ENCODE measurements around the gene CSKMT. TPM values are rescaled to one million over a fixed set of nuclear protein-coding genes. Genes with fewer than 3 reads are reported as not detected.

Gene CSKMT
- total RNA-seq, 2 donors from 2014 or later, result 29.9 to 39.4 TPM

GRCh38 chr11:62621027-62621566, 44.0 kb upstream of the CSKMT start:
- peaks cover 30% of the 10 kb centered on the region for H3K36me3 Mint-ChIP-seq (ENCODE audit: low read depth)
- H3K27me3 Mint-ChIP-seq (ENCODE audit: insufficient read depth), result no peaks in the 10 kb centered on the region

GRCh38 chr11:62621567-62622470, 43.3 kb upstream of the CSKMT start, which contains the start of gene B3GAT3:
Gene B3GAT3, minus strand, starts transcription at chr11:62621986. Its CDS starts 39 bp downstream, at chr11:62621947.
- Histone ChIP-seq H3K36me3 (ENCODE audit: control insufficient read depth, insufficient read depth, low read length) (peaks cover 26% of the 10 kb centered on the region), H3K4me3 (ENCODE audit: low read length) (peak within 1 kb of the TSS; percentile 91), H3K27me3 (ENCODE audit: control insufficient read depth, insufficient read depth, low read length, poor library complexity, severe bottlenecking) (no peaks in the 10 kb centered on the region), H3K4me1 (ENCODE audit: control insufficient read depth, insufficient read depth, low read length) (no peaks in the 10 kb centered on the region), H3K9me3 (ENCODE audit: control insufficient read depth, low read length) (no peaks in the 10 kb centered on the region), H3K9ac (ENCODE audit: extremely low read depth, low read length, poor library complexity, severe bottlenecking) (peak within 1 kb of the TSS; percentile 68), H3K27ac (ENCODE audit: low read depth, low read length) (peak within 1 kb of the TSS; percentile 74)
- H3K27ac Mint-ChIP-seq, result peak within 1 kb of the TSS; percentile 95
- no peaks in the 10 kb centered on the region for H3K27me3 Mint-ChIP-seq (ENCODE audit: insufficient read depth)
- 3 to 7% methylated on average over 31 to 77 of the region's 77 CpGs for WGBS, 2 experiments (ENCODE audit: insufficient coverage in 1 of 2, insufficient read length in 1 of 2)
- H3K9me3 Mint-ChIP-seq, result no peaks in the 10 kb centered on the region
- peak within 1 kb of the TSS; percentile 77 for H3K4me3 Mint-ChIP-seq
- peaks cover 13% of the 10 kb centered on the region for H3K4me1 Mint-ChIP-seq
- TF ChIP-seq, protein P1, sequence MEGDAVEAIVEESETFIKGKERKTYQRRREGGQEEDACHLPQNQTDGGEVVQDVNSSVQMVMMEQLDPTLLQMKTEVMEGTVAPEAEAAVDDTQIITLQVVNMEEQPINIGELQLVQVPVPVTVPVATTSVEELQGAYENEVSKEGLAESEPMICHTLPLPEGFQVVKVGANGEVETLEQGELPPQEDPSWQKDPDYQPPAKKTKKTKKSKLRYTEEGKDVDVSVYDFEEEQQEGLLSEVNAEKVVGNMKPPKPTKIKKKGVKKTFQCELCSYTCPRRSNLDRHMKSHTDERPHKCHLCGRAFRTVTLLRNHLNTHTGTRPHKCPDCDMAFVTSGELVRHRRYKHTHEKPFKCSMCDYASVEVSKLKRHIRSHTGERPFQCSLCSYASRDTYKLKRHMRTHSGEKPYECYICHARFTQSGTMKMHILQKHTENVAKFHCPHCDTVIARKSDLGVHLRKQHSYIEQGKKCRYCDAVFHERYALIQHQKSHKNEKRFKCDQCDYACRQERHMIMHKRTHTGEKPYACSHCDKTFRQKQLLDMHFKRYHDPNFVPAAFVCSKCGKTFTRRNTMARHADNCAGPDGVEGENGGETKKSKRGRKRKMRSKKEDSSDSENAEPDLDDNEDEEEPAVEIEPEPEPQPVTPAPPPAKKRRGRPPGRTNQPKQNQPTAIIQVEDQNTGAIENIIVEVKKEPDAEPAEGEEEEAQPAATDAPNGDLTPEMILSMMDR (conservative IDR thresholded peaks at IDR 0.05), result peak; percentile 12
- peaks cover 35% of the 10 kb centered on the region for H3K36me3 Mint-ChIP-seq (ENCODE audit: low read depth)
- peak; percentile 99 for DNase-seq

More at GRCh38 chr11:62621027-62621566, 44.0 kb upstream of the CSKMT start:
- Histone ChIP-seq H3K27me3 (ENCODE audit: control insufficient read depth, insufficient read depth, low read length, poor library complexity, severe bottlenecking) (no peaks in the 10 kb centered on the region), H3K36me3 (ENCODE audit: control insufficient read depth, insufficient read depth, low read length) (peaks cover 18% of the 10 kb centered on the region), H3K4me3 (ENCODE audit: low read length) (peak overlapping the region; percentile 91), H3K27ac (ENCODE audit: low read depth, low read length) (peak overlapping the region; percentile 74), H3K9me3 (ENCODE audit: control insufficient read depth, low read length) (no peaks in the 10 kb centered on the region), H3K4me1 (ENCODE audit: control insufficient read depth, insufficient read depth, low read length) (no peaks in the 10 kb centered on the region), H3K9ac (ENCODE audit: extremely low read depth, low read length, poor library complexity, severe bottlenecking) (peak overlapping the region; percentile 68)
- Mint-ChIP-seq H3K9me3 (no peaks in the 10 kb centered on the region), H3K27ac (peak overlapping the region; percentile 89), H3K4me1 (peaks cover 13% of the 10 kb centered on the region), H3K4me3 (peak overlapping the region; percentile 77)
- TF ChIP-seq, protein P1 (conservative IDR thresholded peaks at IDR 0.05), result no peak
- 37 to 38% methylated on average over 7 of the region's 8 CpGs for WGBS, 2 experiments (ENCODE audit: insufficient coverage in 1 of 2, insufficient read length in 1 of 2)
- no peak for DNase-seq

DNA sequence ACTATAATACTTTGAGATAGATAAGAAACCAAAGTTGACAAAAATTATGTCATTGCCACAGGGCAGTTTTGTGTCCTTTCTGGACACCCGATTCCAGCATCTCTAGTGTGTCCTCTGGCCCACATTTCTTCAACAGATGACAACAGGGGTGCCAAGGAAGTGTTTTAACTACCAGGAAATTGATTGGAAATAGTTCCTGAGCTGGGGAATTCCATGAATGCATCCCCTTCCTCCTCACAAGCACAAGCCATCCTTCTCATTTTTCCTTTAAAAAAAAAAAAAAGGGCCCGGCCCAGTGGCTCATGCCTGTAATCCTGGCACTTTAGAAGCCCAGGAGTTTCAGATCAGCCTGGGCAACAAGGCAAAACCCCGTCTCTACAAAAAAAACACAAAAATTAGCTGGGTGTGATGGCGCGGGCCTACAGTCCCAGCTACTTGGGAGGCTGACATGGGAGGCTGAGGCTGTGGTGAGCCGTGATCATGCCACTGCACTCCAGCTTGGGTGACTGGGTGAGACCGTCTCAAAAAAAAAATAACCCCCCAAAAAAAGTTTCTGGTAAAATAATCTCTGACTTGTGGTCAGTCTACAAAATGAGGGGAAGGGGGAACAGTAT, 42.5 kb upstream of the CSKMT start:
- peaks cover 33% of the 10 kb centered on the region for H3K36me3 ChIP-seq (ENCODE audit: control insufficient read depth, insufficient read depth, low read length)
- WGBS, 2 experiments (ENCODE audit: insufficient coverage in 1 of 2, insufficient read length in 1 of 2), result 90 to 95% methylated on average over 2 to 7 of the region's 7 CpGs
- H3K27me3 ChIP-seq (ENCODE audit: control insufficient read depth, insufficient read depth, low read length, poor library complexity, severe bottlenecking), result no peaks in the 10 kb centered on the region
- H3K4me3 Mint-ChIP-seq, result peak overlapping the region; percentile 77
- no peaks in the 10 kb centered on the region for H3K9me3 Mint-ChIP-seq
- H3K4me1 Mint-ChIP-seq, result peaks cover 13% of the 10 kb centered on the region
- H3K27ac ChIP-seq (ENCODE audit: low read depth, low read length), result peak overlapping the region; percentile 74
- peak overlapping the region; percentile 95 for H3K27ac Mint-ChIP-seq
- H3K9ac ChIP-seq (ENCODE audit: extremely low read depth, low read length, poor library complexity, severe bottlenecking), result no peak overlapping the region
- no peaks in the 10 kb centered on the region for H3K27me3 Mint-ChIP-seq (ENCODE audit: insufficient read depth)
- peaks cover 43% of the 10 kb centered on the region for H3K36me3 Mint-ChIP-seq (ENCODE audit: low read depth)
- TF ChIP-seq, protein P1 (conservative IDR thresholded peaks at IDR 0.05), result no peak
- H3K9me3 ChIP-seq (ENCODE audit: control insufficient read depth, low read length), result no peaks in the 10 kb centered on the region
- H3K4me3 ChIP-seq (ENCODE audit: low read length), result peak overlapping the region; percentile 65
- DNase-seq, result no peak
- H3K4me1 ChIP-seq (ENCODE audit: control insufficient read depth, insufficient read depth, low read length), result no peaks in the 10 kb centered on the region

Data from endodermal cell (in vitro differentiated cells).